GM18511 (cell line): Measurements from ENCODE around the gene SGMS2.

ENCODE experiments used
- ATAC-seq: cut with Tn5 transposase; IDR thresholded peaks from one replicate; pipeline ENCODE4 v1.9.1; 2021; ENCODE audit warnings: mild to moderate bottlenecking, moderate library complexity; ENCODE audit not compliant: unreplicated experiment

The SGMS2 gene

GRCh38 chr4:107863850-107864371 is 39.2 kb downstream of the SGMS2 start:
- ATAC-seq = peak; percentile 38

- no peak for ATAC-seq
Observed at GRCh38 chr4:107866726-107867125, 42.0 kb downstream of the SGMS2 start.

- ATAC-seq = no peak
Observed at GRCh38 chr4:107870236-107870635, 45.5 kb downstream of the SGMS2 start.

- no peak for ATAC-seq
Observed at GRCh38 chr4:107870916-107871786, 46.4 kb downstream of the SGMS2 start.

- no peak for ATAC-seq
Observed at GRCh38 chr4:107874024-107874423, 49.3 kb downstream of the SGMS2 start.

GRCh38 chr4:107876099-107876498 is 51.4 kb downstream of the SGMS2 start:
- ATAC-seq = no peak

- no peak for ATAC-seq
Observed at GRCh38 chr4:107877361-107877760, 52.6 kb downstream of the SGMS2 start.

GRCh38 chr4:107885865-107886264 is 61.1 kb downstream of the SGMS2 start:
- ATAC-seq = no peak

- no peak for ATAC-seq
Observed at GRCh38 chr4:107888237-107888636, 63.5 kb downstream of the SGMS2 start.

GRCh38 chr4:107890779-107891178 is 66.0 kb downstream of the SGMS2 start:
- no peak for ATAC-seq

- no peak for ATAC-seq
Observed at GRCh38 chr4:107891299-107891698, 66.6 kb downstream of the SGMS2 start.

- ATAC-seq = no peak
Observed at GRCh38 chr4:107893171-107894137, 68.7 kb downstream of the SGMS2 start.

- ATAC-seq = no peak
Observed at GRCh38 chr4:107894138-107894603, 69.4 kb downstream of the SGMS2 start.

GRCh38 chr4:107896158-107896645 is 71.5 kb downstream of the SGMS2 start:
- no peak for ATAC-seq

GRCh38 chr4:107896646-107897045 is 71.9 kb downstream of the SGMS2 start:
- no peak for ATAC-seq

- ATAC-seq = no peak
Observed at GRCh38 chr4:107897823-107898222, 73.1 kb downstream of the SGMS2 start.

- ATAC-seq = no peak
Observed at GRCh38 chr4:107900067-107900466, 75.3 kb downstream of the SGMS2 start.

- no peak for ATAC-seq
Observed at GRCh38 chr4:107900508-107900907, 75.8 kb downstream of the SGMS2 start.

GRCh38 chr4:107901213-107901934 is 76.6 kb downstream of the SGMS2 start:
- ATAC-seq = no peak

GRCh38 chr4:107902715-107903114 is 78.0 kb downstream of the SGMS2 start:
- ATAC-seq = peak; percentile 85
